Measurements from ENCODE around the gene FLVCR2. TPM values are rescaled to one million over a fixed set of nuclear protein-coding genes. Genes with fewer than 3 reads are reported as not detected.
"Not testable (repeated sequence)": the region's sequence is repeated elsewhere in the genome, so short reads cannot be mapped to it uniquely, and the experiment has no call there.

The FLVCR2 gene
- polyA plus RNA-seq, 6 donors from 2014 or later, result 0.22 to 0.69 (median 0.49) TPM; not detected in 2

DNA sequence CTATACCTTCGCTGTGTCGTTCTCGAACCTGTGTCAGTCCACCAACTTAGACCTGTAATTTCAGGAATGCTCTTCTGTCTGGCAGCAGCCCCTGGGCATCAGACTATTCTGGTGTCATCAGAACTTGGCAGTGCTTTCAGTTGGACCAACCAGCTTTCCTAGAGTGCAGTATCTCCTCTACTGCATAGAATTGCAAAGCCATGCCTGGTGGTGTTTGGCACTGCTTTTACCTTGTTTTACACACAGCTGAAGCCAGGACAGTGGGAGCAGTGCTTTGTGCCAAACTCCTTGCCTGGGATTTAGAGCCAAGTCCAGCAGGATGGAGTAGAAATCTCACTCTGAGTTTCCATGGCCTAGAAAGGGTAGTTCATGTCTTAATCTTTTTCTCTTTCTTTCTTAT is 1.5 kb downstream of the FLVCR2 start:
- H3K4me3 Mint-ChIP-seq, result peak overlapping the region; percentile 35 to 98 (median 90)
- no peaks in the 10 kb centered on the region for H3K36me3 Mint-ChIP-seq
- peaks cover 7 to 19% (median 18%) of the 10 kb centered on the region in 3 donors for H3K4me1 Mint-ChIP-seq
- H3K27me3 Mint-ChIP-seq, result peaks cover 5 to 11% (median 5%) of the 10 kb centered on the region in 3 donors
- ATAC-seq (ENCODE audit: low read depth in 2 of 2) (no peak), DNase-seq (no peak)
- H3K9me3 Mint-ChIP-seq, result no peaks in the 10 kb centered on the region
- no peak overlapping the region for H3K27ac Mint-ChIP-seq

DNA sequence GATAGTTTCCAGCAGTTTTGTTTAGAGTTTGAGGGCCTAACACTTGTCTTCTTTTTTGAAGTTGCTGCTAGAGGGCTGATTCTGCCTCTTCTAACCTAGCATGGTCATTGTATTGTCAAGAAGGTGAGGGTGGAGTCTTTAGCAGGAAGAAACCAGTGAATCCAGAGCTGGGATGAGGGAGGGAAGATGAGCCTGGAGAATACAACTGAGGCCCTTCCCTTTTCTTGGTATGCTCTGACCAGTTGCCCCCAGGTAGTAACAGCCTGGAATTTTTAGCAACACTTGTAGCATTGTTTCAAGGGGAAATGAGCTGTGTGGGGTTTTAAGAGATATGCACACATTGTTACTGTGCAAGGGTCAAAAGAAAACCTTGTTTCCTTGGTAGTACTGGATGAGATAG is 9.0 kb downstream of the FLVCR2 start:
- ATAC-seq (ENCODE audit: low read depth in 2 of 2) (no peak), DNase-seq (no peak)
- no peak overlapping the region for H3K4me3 Mint-ChIP-seq
- peaks cover 0 to 4% (median 0%) of the 10 kb centered on the region in 7 donors for H3K9me3 Mint-ChIP-seq
- peak overlapping the region in 1 of 6 donors; percentile 3 for H3K27ac Mint-ChIP-seq
- peaks cover 13 to 16% (median 16%) of the 10 kb centered on the region in 3 donors for H3K27me3 Mint-ChIP-seq
- peaks cover 0 to 10% (median 4%) of the 10 kb centered on the region in 3 donors for H3K4me1 Mint-ChIP-seq
- H3K36me3 Mint-ChIP-seq, result no peaks in the 10 kb centered on the region

DNA sequence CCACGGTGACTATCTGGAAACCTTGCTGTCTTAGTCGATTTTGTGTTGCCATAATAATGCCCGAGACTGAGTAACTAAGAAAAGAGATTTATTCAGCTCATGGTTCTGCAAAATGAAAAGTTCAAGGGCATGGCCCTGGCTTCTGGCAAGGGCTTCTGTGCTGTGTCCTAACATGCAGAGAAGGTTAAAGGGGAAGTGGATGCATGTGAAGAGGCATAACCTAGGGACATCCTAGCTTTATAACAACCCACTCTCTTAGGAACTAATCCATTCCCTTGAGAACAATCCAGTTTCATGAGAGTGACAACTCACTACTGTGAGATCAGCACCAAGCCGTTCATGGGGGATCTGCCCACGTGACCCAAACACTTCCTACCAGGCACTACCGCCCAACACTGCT is 11.5 kb downstream of the FLVCR2 start:
- Mint-ChIP-seq H3K4me3 (no peak overlapping the region), H3K9me3 (peaks cover 0 to 4% (median 0%) of the 10 kb centered on the region in 7 donors), H3K36me3 (no peaks in the 10 kb centered on the region), H3K4me1 (peaks cover 0 to 10% (median 4%) of the 10 kb centered on the region in 3 donors), H3K27me3 (peaks cover 6 to 11% (median 10%) of the 10 kb centered on the region in 3 donors), H3K27ac (no peak overlapping the region)
- ATAC-seq (ENCODE audit: low read depth in 2 of 2), result no peak
- DNase-seq, result no peak

DNA sequence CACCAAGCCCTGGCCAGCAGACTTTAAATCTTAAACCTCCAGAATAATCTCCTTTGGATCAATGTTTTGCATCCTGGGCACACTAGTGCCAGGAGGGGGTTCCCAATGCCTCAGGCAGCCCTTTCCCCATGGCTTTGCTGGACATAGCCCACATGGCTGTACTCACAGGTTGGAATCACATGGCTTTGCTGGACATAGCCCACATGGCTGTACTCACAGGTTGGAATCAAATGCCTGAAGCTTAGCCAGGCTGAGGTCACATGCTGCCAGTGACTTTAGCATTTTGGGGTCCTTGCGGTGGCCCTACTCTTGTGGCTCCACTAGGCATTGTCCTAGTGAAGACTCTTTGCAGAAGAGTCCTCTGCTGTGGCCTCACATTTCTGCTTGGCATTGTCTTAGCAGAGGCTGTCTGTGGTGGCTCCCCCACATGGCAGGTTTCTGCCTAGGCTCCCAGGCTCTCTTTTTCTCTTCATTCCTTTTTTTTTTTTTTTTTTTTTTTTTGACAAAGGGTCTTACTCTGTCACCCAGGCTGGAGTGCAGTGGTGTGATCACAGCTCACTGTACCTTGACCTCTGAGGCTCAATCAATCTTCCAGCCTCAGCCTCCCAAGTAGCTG is 13.0 kb downstream of the FLVCR2 start:
- Mint-ChIP-seq H3K4me3 (no peak overlapping the region), H3K9me3 (peaks cover 0 to 4% (median 0%) of the 10 kb centered on the region in 7 donors), H3K27me3 (no peaks in the 10 kb centered on the region), H3K36me3 (no peaks in the 10 kb centered on the region), H3K27ac (no peak overlapping the region), H3K4me1 (peaks cover 0 to 10% (median 4%) of the 10 kb centered on the region in 3 donors)
- DNase-seq (no peak), ATAC-seq (ENCODE audit: low read depth in 2 of 2) (no peak)

DNA sequence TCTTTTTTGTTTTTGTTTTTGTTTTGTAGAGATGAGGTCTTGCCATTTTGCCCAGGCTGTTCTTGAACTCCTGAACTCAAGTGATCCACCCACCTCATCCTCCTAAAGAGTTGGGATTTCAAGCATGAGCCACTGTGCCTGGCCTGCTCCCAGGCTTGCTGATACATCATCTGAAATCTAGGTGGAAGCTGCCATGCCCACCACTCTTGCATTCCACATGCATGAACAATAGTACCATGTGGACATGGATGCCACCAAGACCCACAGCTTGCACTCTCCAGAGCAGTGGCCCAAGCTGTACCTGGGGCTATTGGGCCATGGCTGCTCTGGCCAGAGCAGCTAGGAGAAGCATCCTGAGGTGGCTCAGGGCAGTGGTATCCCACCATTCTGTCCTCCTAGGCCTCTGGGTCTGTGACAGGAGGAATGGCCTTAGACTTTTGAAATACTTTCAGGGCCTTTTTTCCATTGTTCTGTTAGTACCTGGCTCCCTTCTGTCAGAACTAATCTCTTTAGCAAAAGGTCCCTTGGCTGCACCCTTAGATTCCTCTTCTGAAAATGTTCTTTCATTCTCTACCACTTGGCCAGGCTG is 13.7 kb downstream of the FLVCR2 start:
- DNase-seq, result no peak
- Mint-ChIP-seq H3K4me1 (peaks cover 0 to 10% (median 4%) of the 10 kb centered on the region in 3 donors), H3K27me3 (no peaks in the 10 kb centered on the region), H3K36me3 (no peaks in the 10 kb centered on the region), H3K4me3 (no peak overlapping the region), H3K9me3 (peaks cover 0 to 4% (median 0%) of the 10 kb centered on the region in 7 donors), H3K27ac (no peak overlapping the region)
- ATAC-seq (ENCODE audit: low read depth in 2 of 2), result no peak

DNA sequence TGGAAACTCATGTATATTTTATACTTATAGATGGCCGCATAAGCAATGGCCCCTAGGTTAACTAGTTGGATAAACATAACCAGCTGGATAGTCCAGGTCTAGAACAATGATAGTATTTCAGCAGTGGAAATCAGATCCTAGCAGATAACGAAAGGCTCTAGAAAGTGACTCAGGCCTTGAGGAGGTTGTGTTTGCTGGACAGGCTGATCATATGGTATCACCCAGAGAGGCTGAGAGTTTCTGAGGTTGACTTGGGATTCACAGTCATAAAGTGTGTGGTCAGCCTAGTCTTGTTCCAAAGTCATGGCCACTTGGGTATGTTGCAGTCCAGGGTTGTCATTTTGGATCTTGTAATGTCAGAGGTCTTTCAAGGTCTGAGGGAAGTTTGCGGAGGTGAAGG is 16.8 kb downstream of the FLVCR2 start:
- peaks cover 0 to 10% (median 0%) of the 10 kb centered on the region in 3 donors for H3K27me3 Mint-ChIP-seq
- H3K9me3 Mint-ChIP-seq, result peaks cover 0 to 4% (median 0%) of the 10 kb centered on the region in 7 donors
- no peak for DNase-seq
- peaks cover 0 to 6% (median 4%) of the 10 kb centered on the region in 3 donors for H3K4me1 Mint-ChIP-seq
- H3K27ac Mint-ChIP-seq, result no peak overlapping the region
- no peak for ATAC-seq (ENCODE audit: low read depth in 2 of 2)
- H3K4me3 Mint-ChIP-seq, result no peak overlapping the region
- no peaks in the 10 kb centered on the region for H3K36me3 Mint-ChIP-seq

DNA sequence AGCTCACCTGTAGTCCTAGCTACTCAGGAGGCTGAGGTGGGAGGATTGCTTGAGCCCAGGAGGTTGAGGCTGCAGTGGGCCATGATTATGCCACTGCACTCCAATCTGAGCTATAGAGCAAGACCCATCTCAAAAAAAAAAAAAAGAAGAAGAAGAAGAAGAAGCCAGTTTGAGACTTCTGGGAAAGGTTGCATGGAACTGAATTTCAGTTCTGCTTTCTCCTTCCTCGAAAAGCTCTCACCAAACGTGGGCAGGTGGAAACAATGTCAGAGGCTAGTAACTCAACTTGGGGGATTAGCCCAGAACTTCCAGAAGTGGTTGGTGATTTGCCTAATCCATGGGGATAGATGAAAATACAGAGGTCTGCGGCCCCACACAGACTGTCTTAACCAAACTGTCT is 18.7 kb downstream of the FLVCR2 start:
- no peak overlapping the region for H3K27ac Mint-ChIP-seq
- no peak overlapping the region for H3K4me3 Mint-ChIP-seq
- peaks cover 0 to 18% (median 0%) of the 10 kb centered on the region in 3 donors for H3K27me3 Mint-ChIP-seq
- no peaks in the 10 kb centered on the region for H3K36me3 Mint-ChIP-seq
- no peaks in the 10 kb centered on the region for H3K9me3 Mint-ChIP-seq
- no peak for ATAC-seq (ENCODE audit: low read depth in 2 of 2)
- H3K4me1 Mint-ChIP-seq, result no peaks in the 10 kb centered on the region
- DNase-seq, result no peak

DNA sequence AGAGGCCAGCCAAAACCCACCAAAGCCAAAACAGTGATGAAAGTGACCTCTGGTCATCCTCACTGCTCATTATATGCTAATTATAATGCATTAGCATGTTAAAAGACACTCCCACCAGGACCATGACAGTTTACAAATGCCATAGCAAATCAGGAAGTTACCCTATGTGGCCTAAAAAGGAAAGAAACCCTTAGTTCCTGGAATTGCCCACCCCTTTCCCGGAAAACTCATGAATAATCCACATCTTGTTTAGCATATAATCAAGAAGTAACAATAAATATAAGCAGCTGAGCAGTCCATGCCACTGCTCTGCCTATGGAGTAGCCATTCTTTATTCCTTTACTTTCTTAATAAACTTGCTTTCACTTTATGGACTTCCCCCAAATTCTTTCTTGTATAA is 21.7 kb downstream of the FLVCR2 start:
- H3K9me3 Mint-ChIP-seq; DNase-seq; ATAC-seq (ENCODE audit: low read depth in 2 of 2); H3K4me3 Mint-ChIP-seq; H3K36me3 Mint-ChIP-seq; H3K4me1 Mint-ChIP-seq; H3K27ac Mint-ChIP-seq: not testable (repeated sequence)
- peaks cover 0 to 25% (median 7%) of the 10 kb centered on the region in 3 donors for H3K27me3 Mint-ChIP-seq

DNA sequence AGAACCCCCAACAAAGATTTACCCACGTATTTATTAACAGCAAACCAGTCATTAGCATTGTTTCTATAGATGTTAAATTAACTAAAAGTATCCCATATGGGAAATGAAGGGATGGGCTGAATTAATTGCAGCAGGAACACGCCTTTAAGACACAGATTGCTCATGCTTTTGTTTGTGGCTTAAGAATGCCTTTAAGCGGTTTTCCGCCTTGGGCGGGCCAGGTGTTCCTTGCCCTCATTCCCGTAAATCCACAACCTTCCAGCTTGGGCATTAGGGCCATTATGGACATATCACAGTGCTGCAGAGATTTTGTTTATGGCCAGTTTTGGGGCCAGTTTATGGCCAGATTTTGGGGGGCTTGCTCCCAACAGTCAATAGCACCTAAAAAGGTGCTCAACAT is 22.6 kb downstream of the FLVCR2 start:
- H3K36me3 Mint-ChIP-seq; H3K9me3 Mint-ChIP-seq; ATAC-seq (ENCODE audit: low read depth in 2 of 2); H3K27ac Mint-ChIP-seq; H3K4me1 Mint-ChIP-seq; H3K4me3 Mint-ChIP-seq; DNase-seq: not testable (repeated sequence)
- H3K27me3 Mint-ChIP-seq, result peaks cover 0 to 25% (median 10%) of the 10 kb centered on the region in 3 donors

DNA sequence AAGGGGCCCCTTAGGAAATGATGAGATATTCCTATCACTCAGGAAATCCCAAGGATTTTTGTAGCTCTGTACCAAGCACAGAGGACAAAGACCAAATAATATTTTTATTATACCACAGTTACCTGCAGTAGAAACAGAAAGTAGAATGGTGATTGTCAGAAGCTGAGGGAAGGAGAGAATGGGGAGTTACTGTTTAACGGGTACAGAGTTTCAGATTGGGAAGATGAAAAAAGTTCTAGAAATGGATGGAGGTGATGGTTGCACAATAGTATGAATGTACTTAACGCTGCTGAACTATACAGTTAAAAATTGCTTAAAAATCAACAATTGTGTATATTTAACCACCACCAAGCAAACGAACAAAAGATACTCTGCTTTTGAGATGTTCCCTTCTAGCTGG is 24.1 kb downstream of the FLVCR2 start:
- H3K9me3 Mint-ChIP-seq, result peaks cover 0 to 6% (median 3%) of the 10 kb centered on the region in 7 donors
- ATAC-seq (ENCODE audit: low read depth in 2 of 2) (no peak), DNase-seq (no peak)
- no peak overlapping the region for H3K4me3 Mint-ChIP-seq
- H3K27me3 Mint-ChIP-seq, result peaks cover 4 to 29% (median 10%) of the 10 kb centered on the region in 3 donors
- no peaks in the 10 kb centered on the region for H3K4me1 Mint-ChIP-seq
- peak overlapping the region in 1 of 6 donors; percentile 22 for H3K27ac Mint-ChIP-seq
- peaks cover 0 to 6% of the 10 kb centered on the region in 2 donors for H3K36me3 Mint-ChIP-seq

DNA sequence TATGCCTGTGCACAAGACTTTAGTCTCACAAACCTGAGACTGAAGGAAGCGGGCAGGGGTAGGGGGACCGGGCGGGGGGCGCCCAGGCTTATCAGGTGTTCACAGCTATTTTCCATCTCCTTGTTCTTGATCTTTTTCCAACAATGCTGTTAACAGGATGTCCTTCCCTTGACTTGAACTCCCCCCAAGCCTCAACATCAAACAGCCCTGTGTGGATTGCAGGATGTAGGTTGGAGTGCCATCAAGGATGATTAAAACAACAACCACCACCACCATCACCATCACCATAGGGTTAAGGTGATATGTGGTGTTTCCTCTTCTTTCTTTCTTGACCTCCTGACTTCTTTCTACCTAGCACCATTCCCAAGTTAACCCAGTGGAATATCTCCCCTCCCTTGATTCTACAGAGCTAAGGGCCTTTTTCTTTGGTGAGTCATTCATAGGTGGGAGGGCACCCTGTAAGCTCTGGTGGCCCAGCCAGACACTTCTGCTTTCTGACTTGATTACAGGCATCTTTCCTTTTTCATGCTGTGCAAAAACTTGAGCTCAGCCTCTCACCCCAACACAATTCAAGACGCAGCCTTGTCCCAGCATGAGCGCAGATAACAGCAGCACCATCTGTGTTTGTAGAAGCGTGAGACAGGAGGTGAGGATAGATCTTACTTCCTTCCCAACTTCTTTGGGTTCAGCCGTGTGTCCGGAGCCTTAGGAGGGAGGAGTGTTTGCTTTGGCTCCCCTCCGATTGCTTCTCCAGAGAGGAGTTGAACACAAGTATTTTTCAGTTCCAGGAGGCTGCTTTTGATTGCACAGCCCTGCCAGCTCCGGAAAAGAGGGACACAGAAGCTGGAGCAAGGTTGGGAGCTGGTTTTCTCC is 26.8 kb downstream of the FLVCR2 start:
- peaks cover 0 to 26% (median 10%) of the 10 kb centered on the region in 7 donors for H3K9me3 Mint-ChIP-seq
- H3K4me3 Mint-ChIP-seq, result no peak overlapping the region
- H3K36me3 Mint-ChIP-seq, result peaks cover 0 to 17% of the 10 kb centered on the region in 2 donors
- H3K4me1 Mint-ChIP-seq, result no peaks in the 10 kb centered on the region
- ATAC-seq (ENCODE audit: low read depth in 2 of 2), result no peak
- H3K27me3 Mint-ChIP-seq, result peaks cover 7 to 38% (median 15%) of the 10 kb centered on the region in 3 donors
- H3K27ac Mint-ChIP-seq, result no peak overlapping the region
- no peak for DNase-seq

DNA sequence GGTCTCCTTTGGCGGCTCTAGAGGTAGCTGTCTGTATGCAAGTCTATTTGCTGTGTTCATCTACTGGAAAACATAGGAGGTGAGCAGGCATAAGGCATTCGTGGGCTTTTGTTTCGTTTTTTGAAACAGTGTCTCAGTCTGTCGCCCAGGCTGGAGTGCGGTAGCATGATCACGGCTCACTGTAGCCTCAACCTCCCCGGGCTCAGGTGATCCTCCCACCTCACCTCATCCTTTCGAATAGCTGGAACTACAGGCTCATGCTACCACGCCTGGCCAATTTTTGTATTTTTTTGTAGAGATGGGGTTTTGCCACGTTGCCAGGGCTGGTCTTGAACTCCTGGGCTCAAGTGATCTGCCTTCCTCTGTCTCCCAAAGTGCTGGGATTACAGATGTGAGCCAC is 27.5 kb downstream of the FLVCR2 start:
- DNase-seq, result no peak
- H3K4me1 Mint-ChIP-seq, result no peaks in the 10 kb centered on the region
- peaks cover 0 to 26% (median 10%) of the 10 kb centered on the region in 7 donors for H3K9me3 Mint-ChIP-seq
- peak overlapping the region in 1 of 6 donors; percentile 29 for H3K27ac Mint-ChIP-seq
- H3K4me3 Mint-ChIP-seq, result no peak overlapping the region
- no peak for ATAC-seq (ENCODE audit: low read depth in 2 of 2)
- peaks cover 0 to 17% of the 10 kb centered on the region in 2 donors for H3K36me3 Mint-ChIP-seq
- H3K27me3 Mint-ChIP-seq, result peaks cover 7 to 35% (median 15%) of the 10 kb centered on the region in 3 donors

DNA sequence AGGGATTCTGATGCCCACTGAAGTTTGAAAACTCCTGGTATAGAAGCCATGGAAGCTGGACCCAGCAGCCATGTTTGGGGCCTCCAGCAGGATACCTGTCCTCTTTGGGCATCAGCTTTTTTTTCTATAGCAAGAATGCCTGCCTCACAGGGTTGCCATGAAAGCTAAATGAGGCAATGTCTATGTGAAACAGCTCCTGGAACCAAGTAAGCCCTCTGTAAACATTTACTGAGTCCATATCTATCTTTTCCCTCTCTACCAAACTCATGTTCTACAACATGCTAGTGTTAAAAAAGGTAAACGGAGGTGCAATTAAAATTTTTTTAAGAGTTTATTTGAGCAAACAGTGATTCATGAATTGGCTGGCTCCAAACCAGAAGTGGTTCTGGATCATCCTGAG is 28.6 kb downstream of the FLVCR2 start:
- DNase-seq (no peak), ATAC-seq (ENCODE audit: low read depth in 2 of 2) (no peak)
- peaks cover 0 to 17% of the 10 kb centered on the region in 2 donors for H3K36me3 Mint-ChIP-seq
- H3K27me3 Mint-ChIP-seq, result peaks cover 7 to 31% (median 15%) of the 10 kb centered on the region in 3 donors
- H3K9me3 Mint-ChIP-seq, result peaks cover 0 to 26% (median 10%) of the 10 kb centered on the region in 7 donors
- H3K4me1 Mint-ChIP-seq, result no peaks in the 10 kb centered on the region
- H3K4me3 Mint-ChIP-seq, result no peak overlapping the region
- H3K27ac Mint-ChIP-seq, result no peak overlapping the region

Measured in naive B cell (primary cell).